GM19452 (cell line): ENCODE measurements around the gene EP300.
A peak's percentile ranks its signal among the peaks of the same experiment; 100 is the strongest.
"Not testable (repeated sequence)": the region's sequence is repeated elsewhere in the genome, so short reads cannot be mapped to it uniquely, and the experiment has no call there.

Source experiments
- ATAC-seq: cut with Tn5 transposase; IDR thresholded peaks from one replicate; pipeline ENCODE4 v1.9.1; 2021; ENCODE audit not compliant: unreplicated experiment

The EP300 gene

GRCh38 chr22:41092023-41092817 is at the start of gene EP300:
EP300 (plus strand) TSS chr22:41092592; CDS start chr22:41093005, 413 bp downstream.
- peak; percentile 38 for ATAC-seq

DNA sequence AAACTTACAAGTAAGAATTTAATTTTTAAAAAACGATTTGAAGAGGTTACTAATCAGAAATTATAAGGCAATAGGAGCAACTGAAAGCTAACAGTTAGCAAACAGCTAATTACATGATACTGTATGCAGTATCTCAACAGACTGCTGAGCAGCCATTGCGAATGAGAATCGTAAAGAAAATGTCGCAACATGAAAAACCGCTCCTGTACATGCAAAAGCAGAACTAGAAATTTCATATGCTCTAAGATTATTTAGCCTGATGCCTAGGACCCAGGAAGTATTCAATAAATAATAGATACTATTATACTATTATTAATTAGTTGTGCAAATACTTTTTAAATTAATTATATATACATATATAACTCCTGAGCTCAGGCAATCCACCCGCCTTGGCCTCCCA is 48.7 kb upstream of the EP300 start:
- no peak for ATAC-seq

GRCh38 chr22:41045575-41045974 is 46.8 kb upstream of the EP300 start:
- ATAC-seq = not testable (repeated sequence)

- no peak for ATAC-seq
Measured at GRCh38 chr22:41047801-41048211, 44.6 kb upstream of the EP300 start.

GRCh38 chr22:41048345-41048744 is 44.0 kb upstream of the EP300 start:
- not testable (repeated sequence) for ATAC-seq

DNA sequence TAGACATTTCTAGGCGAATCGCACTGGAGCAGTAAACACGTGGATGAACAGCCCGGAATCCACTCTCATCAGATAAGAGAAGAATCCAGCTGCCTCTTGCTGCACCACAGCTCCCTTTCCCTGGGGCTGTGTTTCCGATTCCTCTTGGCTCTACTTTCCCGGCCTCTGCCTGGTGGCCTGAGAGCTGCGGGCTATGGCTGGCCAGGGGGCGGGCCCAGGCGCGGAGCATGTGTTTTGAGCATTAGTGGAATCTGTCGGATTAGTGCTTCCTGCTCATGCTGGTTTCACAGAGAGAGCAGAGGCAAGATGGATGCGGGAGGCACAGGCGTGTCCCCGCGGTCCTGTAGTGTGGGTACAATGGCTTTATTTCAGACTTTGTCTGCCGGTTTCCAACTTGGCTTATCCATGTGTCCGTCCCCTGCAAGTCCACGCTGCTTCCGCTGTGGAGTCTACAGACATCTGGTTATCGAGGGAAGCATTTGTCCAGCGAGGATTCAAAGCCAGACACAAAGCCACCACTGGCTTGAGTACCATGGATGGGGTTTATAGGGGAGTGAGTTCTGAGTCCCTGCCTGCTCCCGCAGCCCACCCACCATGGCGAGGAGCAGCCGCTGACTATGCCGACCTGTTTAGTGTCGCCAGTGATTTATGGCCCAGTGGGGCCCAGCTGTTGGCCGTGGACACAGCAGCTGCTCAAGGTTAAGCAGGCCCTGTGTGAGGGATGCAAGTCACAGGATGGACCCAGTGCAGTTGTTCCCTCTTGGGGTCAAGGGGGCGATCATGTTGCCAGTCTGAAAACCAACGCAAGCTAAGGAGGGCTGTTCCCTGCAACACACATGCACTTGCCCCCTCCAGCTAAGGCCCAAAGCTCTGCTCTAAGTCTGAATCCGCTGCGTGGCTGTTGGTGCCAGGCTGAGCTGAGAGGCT is 43.3 kb upstream of the EP300 start:
- ATAC-seq = no peak

GRCh38 chr22:41049795-41050194 is 42.6 kb upstream of the EP300 start:
- ATAC-seq = not testable (repeated sequence)

DNA sequence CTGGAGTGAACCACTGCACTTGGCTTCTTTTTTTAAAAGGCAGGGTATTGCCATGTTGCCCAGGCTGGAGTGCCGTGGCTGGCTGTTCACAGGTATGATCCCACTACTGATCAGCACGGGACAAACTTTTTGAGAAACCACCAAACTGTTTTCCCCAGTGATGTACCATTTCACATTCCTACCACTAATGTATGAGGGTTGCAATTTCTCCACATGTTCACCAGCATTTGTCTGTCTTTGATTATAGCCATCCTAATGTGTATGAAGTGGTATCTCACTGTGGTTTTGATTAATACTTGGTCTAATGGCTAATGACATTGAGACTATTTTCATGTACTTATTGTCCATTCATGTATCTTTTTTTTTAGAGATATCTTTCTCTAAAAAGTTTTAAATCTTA is 41.5 kb upstream of the EP300 start:
- ATAC-seq = no peak

- ATAC-seq = no peak
Measured at GRCh38 chr22:41052661-41053490, 39.5 kb upstream of the EP300 start.

- no peak for ATAC-seq
Measured at GRCh38 chr22:41057076-41057475, 35.3 kb upstream of the EP300 start.

- ATAC-seq = no peak
Measured at GRCh38 chr22:41062146-41062545, 30.2 kb upstream of the EP300 start.

DNA sequence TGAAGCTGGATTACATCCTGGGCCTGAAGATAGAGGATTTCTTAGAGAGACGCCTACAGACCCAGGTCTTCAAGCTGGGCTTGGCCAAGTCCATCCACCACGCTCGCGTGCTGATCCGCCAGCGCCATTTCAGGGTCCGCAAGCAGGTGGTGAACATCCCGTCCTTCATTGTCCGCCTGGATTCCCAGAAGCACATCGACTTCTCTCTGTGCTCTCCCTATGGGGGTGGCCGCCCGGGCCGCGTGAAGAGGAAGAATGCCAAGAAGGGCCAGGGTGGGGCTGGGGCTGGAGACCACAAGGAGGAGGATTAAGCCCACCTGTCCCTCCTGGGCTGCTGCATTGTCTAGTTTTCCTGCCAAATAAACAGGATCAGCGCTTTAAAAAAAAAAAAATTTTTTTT is 28.1 kb upstream of the EP300 start:
- ATAC-seq = not testable (repeated sequence)

DNA sequence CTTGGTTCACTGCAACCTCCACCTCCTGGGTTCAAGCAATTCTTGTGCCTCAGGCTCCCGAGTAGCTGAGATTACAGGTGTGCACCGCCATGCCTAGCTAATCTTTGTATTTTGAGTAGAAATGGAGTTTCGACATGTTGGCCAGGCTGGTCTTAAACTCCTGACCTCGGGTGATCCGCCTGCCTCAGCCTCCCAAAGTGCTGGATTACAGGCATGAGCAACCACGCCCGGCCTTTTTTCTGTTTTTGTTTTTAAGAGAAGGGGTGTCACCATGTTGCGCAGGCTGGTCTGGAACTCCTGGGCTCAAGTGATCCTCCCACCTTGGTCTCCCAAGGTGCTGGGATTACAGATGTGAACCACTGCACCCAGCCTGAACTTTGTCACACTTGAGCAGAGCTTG is 26.1 kb upstream of the EP300 start:
- not testable (repeated sequence) for ATAC-seq

GRCh38 chr22:41067968-41068367 is 24.4 kb upstream of the EP300 start:
- ATAC-seq = not testable (repeated sequence)

DNA sequence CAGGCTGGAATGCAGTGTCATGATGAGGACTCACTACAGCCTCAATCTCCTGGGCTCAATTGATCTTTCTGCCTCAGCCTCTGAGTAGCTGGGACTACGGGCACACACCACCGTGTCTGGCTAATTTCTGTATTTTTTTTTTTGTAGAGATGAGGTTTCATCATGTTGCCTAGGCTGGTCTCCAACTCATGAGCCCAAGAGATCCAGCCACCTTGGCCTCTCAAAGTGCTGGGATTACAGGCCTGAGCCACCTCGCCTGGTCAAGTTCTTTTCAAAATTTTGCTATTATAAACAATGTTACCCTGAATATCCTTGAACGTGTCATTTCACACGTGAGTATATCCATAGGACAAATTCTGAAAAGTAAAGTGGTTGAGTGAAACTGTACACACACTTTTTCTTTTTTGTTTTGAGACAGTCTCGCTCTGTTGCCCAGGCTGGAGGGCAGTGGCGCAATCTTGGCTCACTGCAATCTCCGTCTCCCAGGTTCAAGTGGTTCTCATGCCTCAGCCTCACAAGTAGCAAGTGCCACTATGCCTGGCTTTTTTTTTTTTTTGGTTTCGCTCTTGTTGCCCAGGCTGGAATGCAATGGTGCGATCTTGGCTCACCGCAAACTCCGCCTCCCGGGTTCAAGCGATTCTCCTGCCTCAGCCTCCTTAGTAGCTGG is 21.6 kb upstream of the EP300 start:
- no peak for ATAC-seq

- ATAC-seq = no peak
Measured at GRCh38 chr22:41074061-41074460, 18.3 kb upstream of the EP300 start.

DNA sequence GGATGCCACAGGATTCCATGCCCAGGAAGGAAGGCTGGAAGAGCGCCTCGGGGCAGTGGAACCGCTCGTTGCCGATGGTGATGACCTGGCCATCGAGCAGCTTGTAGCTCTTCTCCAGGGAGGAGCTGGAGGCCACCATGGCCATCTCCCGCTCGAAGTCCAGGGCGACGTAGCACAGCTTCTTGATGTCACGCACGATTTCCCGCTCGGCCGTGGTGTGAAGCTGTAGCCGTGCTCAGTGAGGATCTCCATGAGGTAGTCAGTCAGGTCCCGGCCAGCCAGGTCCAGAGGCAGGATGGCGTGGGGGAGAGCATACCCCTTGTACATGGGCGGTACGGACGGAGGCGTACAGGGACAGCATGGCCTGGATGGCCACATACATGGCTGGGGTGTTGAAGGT is 17.9 kb upstream of the EP300 start:
- ATAC-seq = no peak

DNA sequence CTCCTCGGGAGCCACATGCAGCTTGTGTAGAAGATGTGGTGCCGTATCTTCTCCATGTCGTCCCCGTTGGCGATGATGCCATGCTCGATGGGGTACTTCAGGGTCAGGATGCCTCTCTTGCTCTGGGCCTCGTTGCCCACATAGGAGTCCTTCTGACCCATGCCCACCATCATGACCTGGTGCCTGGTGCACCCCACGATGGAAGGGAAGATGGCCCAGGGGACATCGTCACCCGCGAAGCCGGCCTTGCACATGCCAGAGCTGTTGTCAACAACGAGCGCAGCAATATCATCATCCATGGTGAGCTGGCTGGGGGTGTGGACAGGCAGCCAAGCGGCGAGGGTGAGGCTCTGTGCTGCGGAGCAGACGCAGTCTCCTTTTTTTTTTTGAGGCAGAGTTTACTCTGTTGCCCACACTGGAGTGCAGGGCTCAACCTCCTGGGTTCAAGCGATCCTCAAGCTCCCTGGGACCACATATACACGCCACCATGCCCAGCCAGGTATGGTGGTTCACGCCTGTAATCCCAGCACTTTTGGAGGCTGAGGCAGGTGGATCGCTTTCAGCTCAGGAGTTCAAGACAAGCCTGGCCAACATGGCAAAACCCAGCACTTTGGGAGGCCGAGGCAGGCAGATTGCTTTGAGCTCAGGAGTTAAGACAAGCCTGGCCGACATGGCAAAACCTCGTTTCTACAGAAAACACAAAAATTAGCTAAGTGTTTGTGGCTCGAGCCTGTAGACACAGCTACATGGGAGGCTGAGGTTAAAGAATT is 17.3 kb upstream of the EP300 start:
- no peak for ATAC-seq

GRCh38 chr22:41075946-41076345 is 16.4 kb upstream of the EP300 start:
- ATAC-seq = no peak

- ATAC-seq = no peak
Measured at GRCh38 chr22:41076857-41077256, 15.5 kb upstream of the EP300 start.
